Measurements from ENCODE around the gene HRH1. TPM values are rescaled to one million over a fixed set of nuclear protein-coding genes. Genes with fewer than 3 reads are reported as not detected.

Gene HRH1
- total RNA-seq, 1 donor from 2014 or later, result not detected

DNA sequence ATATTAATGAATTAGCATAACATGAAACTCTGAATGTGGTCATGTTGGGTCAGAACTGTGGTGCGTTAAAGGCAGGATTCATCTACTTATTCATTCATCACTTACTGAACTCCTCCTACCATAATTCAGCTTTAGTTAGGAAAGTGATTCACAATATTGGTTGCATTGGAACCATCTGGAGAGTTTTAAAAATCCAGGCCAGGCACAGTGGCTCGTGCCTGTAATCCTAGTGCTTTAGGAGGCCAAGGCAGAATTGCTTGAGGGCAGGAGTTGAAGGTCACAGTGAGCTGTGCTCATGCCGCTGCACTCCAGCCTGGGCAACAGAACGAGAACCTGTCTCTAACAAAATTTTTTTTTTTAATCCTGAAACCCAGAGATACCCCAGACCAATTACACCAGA, 73.7 kb downstream of the HRH1 start:
- peaks cover 2% of the 10 kb centered on the region for H3K27me3 Mint-ChIP-seq (ENCODE audit: unreplicated experiment)
- no peaks in the 10 kb centered on the region for H3K36me3 Mint-ChIP-seq (ENCODE audit: unreplicated experiment)
- no peak overlapping the region for H3K4me3 Mint-ChIP-seq (ENCODE audit: unreplicated experiment)
- TF ChIP-seq, protein P1, sequence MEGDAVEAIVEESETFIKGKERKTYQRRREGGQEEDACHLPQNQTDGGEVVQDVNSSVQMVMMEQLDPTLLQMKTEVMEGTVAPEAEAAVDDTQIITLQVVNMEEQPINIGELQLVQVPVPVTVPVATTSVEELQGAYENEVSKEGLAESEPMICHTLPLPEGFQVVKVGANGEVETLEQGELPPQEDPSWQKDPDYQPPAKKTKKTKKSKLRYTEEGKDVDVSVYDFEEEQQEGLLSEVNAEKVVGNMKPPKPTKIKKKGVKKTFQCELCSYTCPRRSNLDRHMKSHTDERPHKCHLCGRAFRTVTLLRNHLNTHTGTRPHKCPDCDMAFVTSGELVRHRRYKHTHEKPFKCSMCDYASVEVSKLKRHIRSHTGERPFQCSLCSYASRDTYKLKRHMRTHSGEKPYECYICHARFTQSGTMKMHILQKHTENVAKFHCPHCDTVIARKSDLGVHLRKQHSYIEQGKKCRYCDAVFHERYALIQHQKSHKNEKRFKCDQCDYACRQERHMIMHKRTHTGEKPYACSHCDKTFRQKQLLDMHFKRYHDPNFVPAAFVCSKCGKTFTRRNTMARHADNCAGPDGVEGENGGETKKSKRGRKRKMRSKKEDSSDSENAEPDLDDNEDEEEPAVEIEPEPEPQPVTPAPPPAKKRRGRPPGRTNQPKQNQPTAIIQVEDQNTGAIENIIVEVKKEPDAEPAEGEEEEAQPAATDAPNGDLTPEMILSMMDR (IDR thresholded peaks at IDR 0.05; ENCODE audit: partially characterized antibody, unreplicated experiment), result no peak
- H3K27ac Mint-ChIP-seq (ENCODE audit: unreplicated experiment), result no peak overlapping the region
- no peak for DNase-seq
- H3K4me1 Mint-ChIP-seq (ENCODE audit: low read depth, unreplicated experiment), result no peaks in the 10 kb centered on the region
- H3K9me3 Mint-ChIP-seq (ENCODE audit: unreplicated experiment), result no peaks in the 10 kb centered on the region

DNA sequence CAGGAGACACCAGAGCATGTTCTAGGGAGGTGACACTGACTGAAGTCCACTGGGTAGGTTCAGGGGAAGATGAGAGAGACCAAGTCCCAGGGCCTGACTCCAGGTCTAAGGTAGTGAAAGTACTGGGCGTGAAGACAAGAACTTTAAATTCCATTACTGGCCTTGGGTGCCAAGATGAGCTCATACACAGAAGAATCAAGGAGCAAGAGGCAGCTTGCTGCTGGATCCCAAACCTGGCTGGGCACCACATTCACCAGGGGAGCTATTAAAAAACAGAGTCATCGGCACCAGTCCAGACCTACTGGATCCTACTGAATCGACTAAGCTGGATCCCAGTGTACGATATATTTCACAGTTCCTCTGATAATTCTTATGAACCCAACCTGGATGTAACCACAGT, 75.8 kb downstream of the HRH1 start:
- Mint-ChIP-seq H3K4me3 (ENCODE audit: unreplicated experiment) (no peak overlapping the region), H3K27ac (ENCODE audit: unreplicated experiment) (no peak overlapping the region), H3K4me1 (ENCODE audit: low read depth, unreplicated experiment) (no peaks in the 10 kb centered on the region), H3K36me3 (ENCODE audit: unreplicated experiment) (no peaks in the 10 kb centered on the region), H3K9me3 (ENCODE audit: unreplicated experiment) (no peaks in the 10 kb centered on the region), H3K27me3 (ENCODE audit: unreplicated experiment) (peaks cover 2% of the 10 kb centered on the region)
- DNase-seq, result no peak
- TF ChIP-seq, protein P1 (IDR thresholded peaks at IDR 0.05; ENCODE audit: partially characterized antibody, unreplicated experiment), result no peak

DNA sequence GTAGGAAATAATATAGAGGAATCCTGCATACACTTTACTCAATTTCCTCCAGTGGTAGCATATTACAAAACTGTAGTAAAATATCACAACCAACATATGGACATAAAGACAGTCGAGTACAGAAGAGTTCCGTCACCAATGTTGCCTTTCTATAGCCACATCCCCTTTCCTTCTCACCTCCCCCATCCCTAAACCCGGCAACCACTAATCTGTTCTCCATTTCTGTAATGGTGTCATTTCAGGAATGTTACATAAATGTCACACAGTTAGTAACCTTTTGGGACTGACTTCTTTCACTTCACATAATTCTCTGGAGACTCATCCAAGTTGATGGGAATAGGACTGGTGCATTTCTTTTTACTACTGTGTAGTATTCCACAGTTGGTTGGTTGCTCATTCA, 76.5 kb downstream of the HRH1 start:
- Mint-ChIP-seq H3K4me1 (ENCODE audit: low read depth, unreplicated experiment) (no peaks in the 10 kb centered on the region), H3K4me3 (ENCODE audit: unreplicated experiment) (no peak overlapping the region), H3K27me3 (ENCODE audit: unreplicated experiment) (peaks cover 2% of the 10 kb centered on the region), H3K36me3 (ENCODE audit: unreplicated experiment) (no peaks in the 10 kb centered on the region), H3K27ac (ENCODE audit: unreplicated experiment) (no peak overlapping the region), H3K9me3 (ENCODE audit: unreplicated experiment) (no peaks in the 10 kb centered on the region)
- DNase-seq, result no peak
- TF ChIP-seq, protein P1 (IDR thresholded peaks at IDR 0.05; ENCODE audit: partially characterized antibody, unreplicated experiment), result no peak

DNA sequence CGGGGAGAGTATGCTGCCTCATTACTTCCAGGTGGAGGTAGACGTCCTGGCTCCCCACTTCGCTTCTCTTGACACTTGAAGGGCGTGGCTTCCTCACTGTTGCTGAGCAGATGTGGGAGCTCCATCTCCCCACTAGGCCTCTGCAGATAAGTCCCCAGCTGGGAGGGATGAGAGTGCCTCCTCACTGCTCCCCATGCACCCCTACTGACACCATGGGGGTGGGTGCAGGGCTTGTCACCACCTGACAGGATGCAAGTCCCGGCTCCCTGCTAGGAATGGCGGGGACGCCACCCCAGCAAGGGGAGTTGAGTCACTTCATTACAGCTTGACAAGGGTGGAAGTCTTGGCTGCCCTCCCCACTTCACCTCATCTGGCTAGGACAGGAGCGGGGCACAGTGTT, 81.1 kb downstream of the HRH1 start:
- Mint-ChIP-seq H3K4me1 (ENCODE audit: low read depth, unreplicated experiment) (no peaks in the 10 kb centered on the region), H3K27ac (ENCODE audit: unreplicated experiment) (no peak overlapping the region), H3K36me3 (ENCODE audit: unreplicated experiment) (peaks cover 6% of the 10 kb centered on the region), H3K4me3 (ENCODE audit: unreplicated experiment) (no peak overlapping the region), H3K27me3 (ENCODE audit: unreplicated experiment) (no peaks in the 10 kb centered on the region), H3K9me3 (ENCODE audit: unreplicated experiment) (peaks cover 2% of the 10 kb centered on the region)
- TF ChIP-seq, protein P1 (IDR thresholded peaks at IDR 0.05; ENCODE audit: partially characterized antibody, unreplicated experiment), result no peak
- DNase-seq, result no peak

DNA sequence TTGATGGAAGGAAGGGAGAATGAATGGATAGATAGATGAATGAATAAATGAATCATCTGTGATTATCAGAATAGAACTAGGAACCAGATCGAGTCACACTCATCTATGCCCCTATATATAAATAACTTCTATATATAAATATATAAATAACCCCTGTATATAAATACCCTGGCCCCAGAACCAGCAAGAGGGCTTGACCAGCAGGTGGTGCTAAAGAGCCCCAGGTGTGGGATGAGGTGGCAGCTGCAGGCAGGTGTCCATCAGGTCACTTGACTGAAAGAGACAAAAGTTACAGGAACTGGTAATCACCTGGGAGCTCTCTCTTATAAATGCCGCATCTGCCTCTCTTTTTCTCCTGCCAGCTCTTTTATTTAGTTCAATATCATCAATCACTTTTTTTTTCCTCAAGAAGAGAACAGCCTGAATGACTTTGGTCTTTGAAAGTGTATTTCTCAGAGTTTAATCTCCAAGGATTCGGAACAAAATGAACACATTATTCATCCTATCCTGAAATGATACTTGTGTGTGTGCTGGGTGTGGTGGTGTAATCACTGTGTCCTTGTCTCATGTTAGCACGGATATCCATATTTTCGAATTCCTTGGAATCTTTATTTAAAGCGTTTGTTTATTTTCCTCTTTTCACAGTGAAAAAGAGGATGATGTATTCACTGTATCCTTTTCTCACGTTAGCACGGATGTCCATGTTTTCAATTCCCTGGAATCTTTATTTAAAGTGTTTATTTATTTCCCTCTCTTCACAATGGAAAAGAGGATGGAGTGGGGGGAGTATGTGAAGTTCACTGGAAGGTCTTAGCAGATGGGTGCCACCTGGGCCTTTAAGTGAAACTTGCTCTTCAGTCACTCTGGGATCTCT, 82.5 kb downstream of the HRH1 start:
- Mint-ChIP-seq H3K4me1 (ENCODE audit: low read depth, unreplicated experiment) (no peaks in the 10 kb centered on the region), H3K36me3 (ENCODE audit: unreplicated experiment) (peaks cover 6% of the 10 kb centered on the region), H3K9me3 (ENCODE audit: unreplicated experiment) (peaks cover 2% of the 10 kb centered on the region), H3K27me3 (ENCODE audit: unreplicated experiment) (no peaks in the 10 kb centered on the region), H3K27ac (ENCODE audit: unreplicated experiment) (no peak overlapping the region), H3K4me3 (ENCODE audit: unreplicated experiment) (no peak overlapping the region)
- DNase-seq, result peak; percentile 70
- TF ChIP-seq, protein P1 (IDR thresholded peaks at IDR 0.05; ENCODE audit: partially characterized antibody, unreplicated experiment), result peak; percentile 79

Data from glutamatergic neuron (in vitro differentiated cells).